NCI-H446 (cell line): ENCODE measurements around the gene CELA2A.
"Not testable (repeated sequence)": the region's sequence is repeated elsewhere in the genome, so short reads cannot be mapped to it uniquely, and the experiment has no call there.

ENCODE experiments used
- DNase-seq, 2 experiments: peaks; one replicate each; lab custom pipeline; 2025; lab: John Stamatoyannopoulos, UW

CELA2A gene

DNA sequence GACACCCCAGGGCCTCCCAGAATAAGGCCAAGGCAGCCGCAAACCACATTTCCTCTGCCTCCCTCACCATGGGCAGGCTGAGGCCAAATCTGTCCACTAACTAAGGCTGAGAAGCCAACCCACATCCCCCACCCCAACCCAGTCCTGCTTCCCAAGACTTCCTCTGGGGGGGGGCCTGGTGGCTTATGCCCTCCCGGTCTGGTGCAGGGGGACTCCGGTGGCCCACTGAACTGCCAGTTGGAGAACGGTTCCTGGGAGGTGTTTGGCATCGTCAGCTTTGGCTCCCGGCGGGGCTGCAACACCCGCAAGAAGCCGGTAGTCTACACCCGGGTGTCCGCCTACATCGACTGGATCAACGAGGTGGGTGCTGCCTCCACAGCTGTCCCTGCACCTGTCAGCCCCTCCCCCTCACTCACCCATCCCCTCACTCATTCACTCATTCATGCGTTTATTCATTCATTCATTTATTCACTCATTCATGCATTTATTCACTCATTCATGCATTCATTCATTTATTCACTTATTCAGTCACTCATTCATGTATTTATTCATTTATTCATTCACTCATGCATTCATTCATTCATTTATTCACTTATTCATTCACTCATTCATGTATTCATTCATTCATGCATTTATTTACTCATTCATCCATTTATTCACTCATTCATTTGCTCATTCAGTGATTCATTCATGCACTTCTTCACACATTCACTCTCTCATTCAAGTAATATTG is 11.0 kb upstream of the CELA2A start:
- DNase-seq: no peak

DNA sequence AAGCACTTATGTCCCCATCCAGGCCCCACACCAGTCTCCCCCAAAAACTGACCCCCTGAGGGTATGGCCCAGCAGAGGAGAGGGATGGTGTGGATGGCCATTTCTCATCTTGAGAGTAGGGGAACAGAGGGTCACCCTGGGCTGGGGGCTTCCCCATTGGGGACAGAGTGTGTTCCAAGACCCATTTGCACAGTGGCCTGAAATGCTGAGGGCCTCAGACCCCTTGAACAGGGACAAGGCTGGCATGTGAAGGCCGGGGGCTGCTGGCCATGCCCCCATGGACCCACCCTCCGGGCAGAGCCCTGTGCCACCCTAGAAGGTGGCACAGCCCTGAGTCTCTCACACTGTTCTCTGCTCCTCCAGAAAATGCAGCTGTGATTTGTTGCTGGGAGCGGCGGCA is 10.3 kb upstream of the CELA2A start:
- DNase-seq: no peak

DNA sequence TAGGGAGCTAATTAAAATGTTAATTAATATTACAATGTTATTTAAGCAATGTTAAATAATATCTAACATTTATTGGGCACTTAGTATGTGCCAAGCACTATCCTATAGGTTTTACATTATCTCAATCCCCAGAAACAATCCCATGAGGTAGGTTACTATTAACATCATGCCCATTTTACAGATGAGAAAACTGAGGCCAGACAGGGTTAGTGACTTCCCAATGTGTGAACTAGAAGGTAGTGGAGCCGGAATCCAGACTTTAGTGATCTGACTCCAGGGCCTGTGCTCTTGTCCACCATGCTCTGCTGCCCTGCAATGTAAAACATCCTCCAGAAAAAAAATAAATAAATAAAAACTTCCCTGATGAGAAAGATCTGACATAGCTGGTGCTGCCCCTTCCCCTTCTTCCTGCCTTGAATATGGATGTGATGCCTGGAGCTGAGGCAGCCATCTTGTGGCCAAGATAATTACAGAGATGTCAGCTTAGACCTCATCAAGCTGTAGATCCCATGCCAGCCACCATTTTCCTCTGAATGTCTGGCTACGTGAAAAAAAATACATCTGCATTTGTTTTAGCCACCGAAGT is 7.6 kb upstream of the CELA2A start:
- DNase-seq: no peak

DNA sequence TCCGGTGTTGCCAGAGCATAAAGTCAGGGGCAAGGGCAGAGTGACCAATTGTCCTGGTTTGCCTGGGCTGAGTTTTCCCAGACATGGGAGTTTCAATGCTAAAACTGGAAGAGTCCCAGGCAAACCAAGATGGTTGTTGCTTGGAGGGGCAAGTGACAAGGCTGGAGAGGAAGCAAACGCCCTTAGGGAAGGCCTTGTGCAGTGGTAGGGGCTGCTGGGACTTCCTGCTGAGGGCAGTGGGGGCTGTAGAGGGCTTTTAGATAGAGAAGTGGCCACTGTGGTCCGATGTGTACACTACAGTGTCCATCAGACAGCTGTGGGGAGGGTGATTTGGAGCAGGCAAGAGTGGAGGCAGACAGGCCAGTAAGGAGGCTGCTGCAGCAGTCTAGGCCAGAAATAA is 7.0 kb upstream of the CELA2A start:
- DNase-seq: no peak

DNA sequence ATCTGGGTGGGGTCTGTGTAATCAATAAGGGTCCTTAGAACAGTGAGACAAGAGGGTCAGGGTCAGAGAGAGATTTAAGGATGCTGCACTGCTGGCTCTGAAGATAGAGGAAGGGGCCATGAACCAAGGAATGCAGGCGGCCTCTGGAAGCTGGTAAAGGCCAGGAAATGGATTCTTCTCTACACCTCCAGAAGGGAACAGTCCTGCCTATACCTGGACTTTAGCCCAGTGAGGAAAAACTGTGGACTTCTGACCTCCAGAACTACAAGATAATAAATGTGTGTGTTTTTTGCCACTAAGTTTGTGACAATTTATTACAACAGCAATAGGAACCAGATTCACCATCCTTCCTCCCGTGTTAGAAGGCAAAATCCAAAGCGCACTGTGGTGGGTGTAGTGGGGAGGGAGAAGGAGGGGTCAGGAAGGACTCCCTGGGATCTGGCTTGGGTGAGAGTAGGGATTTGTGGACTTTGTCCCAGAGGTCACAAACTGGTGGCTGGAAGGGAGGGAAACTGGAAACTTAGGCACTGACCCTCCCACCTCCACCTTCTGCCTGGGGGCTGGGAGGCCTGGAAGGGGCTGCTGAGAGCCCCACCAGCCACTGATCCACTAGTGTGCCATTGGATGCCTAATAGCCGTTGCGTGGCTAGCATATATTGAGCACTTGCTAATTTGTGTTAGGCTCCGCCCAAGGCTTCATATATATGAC is 5.4 kb upstream of the CELA2A start:
- DNase-seq: no peak

DNA sequence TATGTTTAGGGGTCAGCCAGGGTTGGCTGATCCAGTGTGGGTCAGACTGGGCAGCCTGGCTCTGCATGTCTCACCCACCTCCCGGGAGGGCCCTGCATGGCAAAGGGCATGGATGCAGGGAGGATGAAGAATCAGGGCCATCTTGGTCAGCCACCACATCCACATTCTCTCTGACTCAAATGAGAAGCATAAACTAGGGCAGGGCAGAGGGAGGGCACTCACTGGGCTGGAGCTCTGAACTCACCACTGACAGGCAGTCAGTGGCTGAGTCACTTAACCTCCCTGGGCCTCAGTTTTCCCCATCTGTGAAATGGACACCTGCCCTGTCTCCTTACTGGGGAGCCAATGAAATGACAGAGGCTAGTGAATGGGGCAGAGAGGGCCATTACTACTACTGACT is 4.3 kb upstream of the CELA2A start:
- DNase-seq: no peak

DNA sequence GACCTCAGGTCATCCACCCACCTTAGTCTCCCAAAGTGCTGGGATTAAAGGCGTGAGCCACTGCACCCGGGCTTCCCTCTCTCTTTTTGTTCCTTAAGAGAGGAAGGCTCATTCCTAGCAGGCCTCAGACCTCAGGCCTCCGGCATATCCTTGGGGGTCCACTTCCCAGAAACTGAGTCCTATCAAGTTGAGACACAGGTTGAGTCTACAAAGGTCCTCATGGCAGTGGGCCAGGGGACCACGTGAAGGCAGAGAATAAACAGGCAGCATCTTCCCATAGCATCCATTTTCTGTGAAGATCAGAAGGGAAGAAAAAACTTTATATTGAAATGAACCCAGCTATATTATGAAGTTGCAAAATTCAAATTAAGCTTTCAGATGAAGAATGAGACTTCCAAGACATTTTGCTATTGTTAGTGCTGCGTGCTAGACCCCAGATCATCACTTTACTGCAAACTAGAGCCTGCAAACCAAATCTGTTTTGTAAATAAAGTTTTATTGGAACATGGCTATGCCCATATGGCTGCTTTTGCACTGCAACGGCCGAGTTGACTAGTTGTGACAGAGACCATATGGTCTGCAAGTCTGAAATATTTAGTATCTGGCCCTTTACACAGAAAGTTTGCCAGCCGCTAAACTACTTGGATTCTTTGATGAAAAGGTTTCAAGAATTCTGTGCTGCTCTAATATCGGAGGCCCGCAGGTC is 3.5 kb upstream of the CELA2A start:
- DNase-seq: peak in 1 of 2 experiments; percentile 63

DNA sequence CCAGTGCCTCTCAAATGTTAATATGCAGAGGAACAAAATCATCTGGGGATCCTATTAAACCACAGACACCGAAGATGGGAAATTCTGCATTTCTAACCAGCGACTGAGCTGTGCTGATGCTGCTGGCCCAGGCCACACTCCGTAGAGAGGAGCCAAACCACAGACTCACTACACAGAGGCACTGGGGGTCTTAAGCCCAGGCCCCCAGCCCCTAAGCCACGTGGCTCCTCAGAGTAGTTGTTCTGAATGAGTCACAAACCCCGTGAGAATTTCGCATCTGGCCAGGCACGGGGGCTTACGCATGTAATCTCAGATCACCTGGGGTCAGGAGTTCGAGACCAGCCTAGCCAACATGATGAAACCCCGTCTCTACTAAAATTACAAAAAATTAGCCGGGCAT is 2.8 kb upstream of the CELA2A start:
- no peak for DNase-seq

DNA sequence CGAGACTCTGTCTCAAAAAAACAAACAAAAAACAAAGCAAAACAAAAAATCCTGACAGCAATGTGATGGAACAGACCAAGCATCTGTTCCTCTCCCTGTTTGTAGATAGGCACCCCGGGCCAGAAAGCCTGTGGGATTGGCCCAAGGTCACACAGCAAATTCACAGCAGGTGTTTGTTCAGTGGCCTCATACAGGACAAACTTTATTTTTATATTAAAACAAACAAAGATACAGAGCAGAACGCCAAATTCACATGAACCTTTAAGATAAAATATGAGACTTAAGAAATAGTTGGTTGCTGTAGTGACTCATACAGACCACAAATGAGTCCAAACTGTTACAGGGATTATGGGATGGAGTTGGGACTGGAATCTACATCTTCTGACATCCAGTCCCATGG is 2.3 kb upstream of the CELA2A start:
- DNase-seq: no peak

DNA sequence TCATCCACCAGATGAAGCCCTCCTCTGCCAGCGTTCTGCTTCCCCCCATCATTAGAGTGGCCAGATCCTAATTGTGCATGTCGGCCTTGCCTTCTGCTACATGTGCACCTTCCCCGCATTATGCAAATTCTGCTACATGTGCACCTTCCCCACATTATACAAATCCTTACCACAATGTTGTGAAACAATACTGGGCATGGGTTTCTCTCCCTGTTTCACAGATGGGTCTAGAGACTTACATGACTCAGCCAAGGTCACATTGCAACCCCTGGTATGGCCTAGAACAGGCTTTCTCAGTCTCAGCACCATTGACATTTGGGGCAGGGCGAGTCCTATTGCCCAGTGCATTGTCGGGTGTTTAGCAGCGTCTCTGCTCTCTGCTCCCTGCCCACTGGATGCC is 1.0 kb upstream of the CELA2A start:
- DNase-seq: no peak

DNA sequence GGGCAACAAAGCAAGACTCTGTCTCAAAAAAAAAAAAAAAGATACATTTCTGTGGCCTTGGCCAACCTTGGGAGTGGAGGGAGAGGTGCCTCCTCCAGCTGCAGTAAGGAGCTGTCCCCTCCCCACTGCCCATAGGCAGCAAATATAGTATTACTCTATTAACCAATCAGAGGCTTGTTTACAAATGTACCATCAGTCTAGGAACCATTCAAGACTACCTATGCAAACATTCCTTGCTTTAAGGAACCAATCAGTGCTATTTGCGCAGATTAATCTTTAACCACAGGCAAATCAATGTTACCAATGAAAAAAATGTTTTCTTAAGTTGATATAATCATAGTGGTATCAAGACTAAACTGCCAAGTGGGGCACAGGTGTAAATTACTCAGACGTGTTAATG is 1.1 kb downstream of the CELA2A start:
- DNase-seq: no peak

DNA sequence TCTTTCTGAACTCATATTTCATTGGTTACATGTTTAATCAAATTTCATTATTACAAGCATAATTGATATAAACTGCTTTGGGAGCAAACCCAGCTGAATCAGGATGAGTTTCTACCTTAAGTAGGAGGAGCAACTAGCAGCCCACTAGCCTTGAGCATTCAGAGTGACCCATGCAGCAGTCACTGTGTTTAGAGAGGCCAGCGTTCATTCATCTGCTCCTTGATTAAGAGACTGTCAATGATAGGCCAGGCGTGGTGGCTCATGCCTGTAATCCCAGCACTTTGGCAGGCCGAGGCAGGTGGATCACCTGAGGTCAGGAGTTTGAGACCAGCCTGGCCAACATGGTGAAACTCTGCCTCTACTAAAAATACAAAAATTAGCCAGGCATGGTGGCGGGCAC is 1.9 kb downstream of the CELA2A start:
- DNase-seq: not testable (repeated sequence)

DNA sequence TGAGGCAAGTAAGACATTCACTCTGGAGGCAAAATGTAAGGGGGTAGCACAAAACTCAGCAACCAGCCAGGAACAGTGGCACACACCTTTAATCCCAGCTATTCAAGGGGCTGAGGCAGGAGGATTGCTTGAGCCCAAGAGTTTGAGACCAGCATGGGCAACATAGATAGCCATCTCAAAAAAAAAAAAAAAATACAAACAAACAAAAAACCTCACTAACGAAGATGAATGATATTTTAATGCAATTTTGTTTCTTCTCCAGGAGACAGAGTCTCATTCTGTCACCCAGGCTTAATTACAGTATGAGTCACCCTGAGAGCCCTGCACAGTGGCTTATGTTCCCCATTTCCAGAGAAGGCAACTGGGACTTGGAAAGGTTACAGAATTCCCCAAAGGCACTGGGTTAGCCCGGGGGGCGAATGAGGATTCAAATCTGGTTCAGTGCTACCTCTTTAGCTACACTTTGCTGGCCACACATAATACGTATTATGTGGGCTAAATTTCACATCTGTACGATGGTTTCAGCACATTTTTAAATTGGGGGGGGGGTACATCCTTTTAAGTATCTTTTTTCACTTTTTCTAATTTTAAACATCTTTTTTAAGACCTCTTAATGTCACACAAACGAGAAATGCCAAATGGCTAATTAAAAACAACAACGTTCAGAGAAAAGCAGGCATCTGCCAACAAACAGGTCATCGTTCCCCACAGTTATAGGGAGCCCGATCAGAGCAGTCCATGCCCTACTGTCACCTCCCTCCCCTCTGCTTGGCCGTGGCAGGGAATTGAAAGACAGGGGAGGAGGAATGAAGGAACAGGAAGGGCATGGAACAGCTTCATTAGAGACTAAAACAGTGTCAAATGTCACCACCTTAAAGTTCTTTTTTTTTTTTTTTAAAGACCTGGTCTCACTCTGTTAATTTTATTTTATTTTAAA is 3.5 kb downstream of the CELA2A start:
- DNase-seq: peak in 1 of 2 experiments; percentile 69

DNA sequence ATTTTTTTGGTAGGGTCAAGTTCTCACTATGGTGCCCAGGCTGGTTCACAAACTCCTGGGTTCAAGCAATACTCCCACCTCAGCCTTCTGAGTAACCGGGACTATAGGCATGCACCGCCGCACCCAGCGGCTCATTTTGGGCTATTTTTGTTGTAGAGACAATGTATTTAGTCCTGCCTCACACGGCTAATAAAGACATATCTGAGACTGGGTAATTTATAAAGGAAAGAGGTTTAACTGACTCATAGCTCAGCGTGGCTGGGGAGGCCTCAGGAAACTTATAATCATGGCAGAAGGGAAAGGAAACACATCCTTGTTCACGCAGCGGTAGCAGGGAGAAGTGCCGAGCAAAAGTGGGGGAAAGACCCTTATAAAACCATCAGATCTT is 4.2 kb downstream of the CELA2A start:
- DNase-seq: no peak

DNA sequence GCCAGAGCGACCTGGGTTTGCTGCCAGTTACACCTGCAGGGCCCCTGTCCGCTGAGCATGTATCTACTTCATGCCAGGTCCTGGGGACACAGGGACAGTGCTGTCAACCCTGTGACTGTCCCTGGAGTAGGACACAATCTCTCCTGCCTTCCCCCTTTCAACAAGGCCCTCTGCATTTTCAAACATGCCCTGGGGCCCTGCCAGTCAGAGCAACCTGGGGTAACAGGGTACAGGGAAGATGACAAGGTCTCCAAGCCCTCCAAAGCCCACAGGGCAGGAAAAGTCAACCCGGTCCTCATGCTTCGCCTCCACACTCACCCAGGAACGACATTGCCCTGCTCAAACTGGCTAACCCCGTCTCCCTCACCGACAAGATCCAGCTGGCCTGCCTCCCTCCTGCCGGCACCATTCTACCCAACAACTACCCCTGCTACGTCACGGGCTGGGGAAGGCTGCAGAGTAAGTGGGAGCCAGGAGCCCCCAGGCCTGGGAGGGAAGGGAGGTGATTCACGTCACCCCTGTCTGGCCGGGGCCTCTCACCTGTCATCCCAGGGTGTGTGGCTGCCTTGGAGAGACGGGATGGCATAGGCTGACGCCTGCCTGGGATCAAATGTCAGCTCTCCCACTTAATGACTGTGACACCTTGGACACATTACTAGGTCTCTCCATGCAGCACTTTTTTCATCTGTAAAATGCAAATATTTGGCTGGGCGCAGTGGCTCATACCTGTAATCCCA is 6.7 kb downstream of the CELA2A start:
- DNase-seq: not testable (repeated sequence)

DNA sequence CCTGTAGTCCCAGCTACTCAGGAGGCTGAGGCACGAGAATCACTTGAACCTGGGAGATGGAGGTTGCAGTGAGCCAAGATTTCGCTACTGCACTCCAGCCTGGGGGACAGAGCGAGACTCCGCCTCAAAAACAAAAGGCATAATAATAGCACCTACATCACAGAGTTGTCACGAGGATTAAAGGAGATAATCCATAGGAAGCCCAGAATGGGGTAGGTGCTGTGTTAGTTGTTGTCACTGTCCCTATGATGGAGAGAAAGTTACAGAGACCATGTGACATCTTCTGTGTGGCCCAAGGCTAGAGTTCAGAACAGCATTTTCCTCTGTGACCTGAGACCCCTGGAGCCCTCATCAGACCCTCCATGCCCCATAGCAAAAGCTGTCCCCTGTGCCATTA is 7.4 kb downstream of the CELA2A start:
- not testable (repeated sequence) for DNase-seq

DNA sequence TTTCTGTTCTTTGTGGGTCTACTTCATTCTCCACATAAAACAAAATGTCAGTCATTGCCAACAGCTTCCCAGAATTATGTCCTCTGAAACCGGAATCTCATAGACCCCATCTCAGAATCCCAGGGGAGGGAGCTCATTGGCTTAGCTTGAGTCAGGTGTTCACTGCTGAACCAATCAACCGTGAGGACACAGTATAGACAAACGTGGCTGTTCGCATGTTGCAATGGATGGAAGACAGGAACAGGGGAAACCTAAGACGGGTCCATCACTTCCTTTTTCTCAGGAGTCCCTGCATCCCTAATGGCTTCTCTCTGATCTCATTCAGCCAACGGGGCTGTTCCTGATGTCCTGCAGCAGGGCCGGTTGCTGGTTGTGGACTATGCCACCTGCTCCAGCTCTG is 9.1 kb downstream of the CELA2A start:
- no peak for DNase-seq

DNA sequence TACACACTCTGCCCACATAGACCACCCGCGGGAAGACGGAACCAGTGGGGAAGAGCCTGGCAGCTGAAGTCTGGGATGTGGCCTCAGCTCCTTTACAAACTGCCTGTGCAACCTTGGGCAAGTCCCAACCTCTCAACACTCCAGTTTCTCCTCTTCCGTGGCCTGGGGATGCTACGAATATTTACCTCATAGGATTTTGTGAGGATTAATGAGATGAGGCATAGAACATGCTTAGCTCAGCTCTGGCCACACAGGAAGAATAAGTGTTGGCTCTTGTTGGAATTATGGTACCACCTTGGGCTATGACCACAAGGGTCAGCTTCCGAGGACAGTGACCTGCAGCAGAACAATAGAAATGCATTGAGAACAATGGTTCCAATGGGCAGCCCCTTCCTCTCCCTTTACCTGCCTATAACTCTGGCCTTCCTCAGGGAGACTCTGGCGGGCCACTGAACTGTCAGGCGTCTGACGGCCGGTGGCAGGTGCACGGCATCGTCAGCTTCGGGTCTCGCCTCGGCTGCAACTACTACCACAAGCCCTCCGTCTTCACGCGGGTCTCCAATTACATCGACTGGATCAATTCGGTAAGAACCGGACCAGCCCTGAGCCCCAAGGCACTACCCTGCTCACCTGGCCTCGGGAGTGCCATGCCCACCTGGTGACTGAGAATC is 10.6 kb downstream of the CELA2A start:
- DNase-seq: not testable (repeated sequence)

DNA sequence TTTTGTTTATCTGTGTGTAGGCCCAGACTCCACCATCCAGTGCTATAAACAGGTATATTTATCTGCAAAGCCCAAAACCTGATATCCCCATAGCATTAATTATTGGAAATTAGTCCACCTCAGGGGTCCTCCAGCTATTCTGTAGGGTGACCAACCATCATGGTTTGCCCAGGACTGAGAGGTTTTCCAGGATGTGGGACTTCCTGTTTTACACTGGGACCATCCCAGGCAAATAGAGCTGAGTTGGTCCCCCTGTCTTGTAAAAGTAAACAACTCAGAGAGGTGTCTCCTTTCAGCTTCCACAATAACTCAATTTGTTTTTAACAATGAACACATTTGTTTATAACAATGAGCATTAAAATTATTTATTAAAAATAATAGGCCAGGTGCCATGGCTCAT is 11.6 kb downstream of the CELA2A start:
- no peak for DNase-seq

DNA sequence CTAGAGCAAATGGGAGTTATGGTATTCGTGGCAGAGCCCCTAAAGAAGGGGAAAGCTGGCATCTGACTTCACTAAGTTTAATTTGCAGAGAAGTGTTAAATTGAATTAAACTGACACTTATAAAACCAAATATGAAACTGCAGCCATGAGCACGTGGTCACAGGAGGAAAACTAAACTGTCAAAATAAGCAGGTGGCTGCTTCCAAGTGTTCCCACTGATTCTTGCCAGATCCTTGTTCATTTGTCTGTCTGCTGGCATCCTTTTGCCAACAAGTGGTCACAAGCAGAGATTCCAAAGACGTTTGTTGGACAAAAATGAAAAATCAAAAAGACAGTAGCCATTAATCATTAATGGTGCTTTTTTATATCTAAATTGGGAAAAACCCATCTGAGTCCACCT is 12.8 kb downstream of the CELA2A start:
- DNase-seq: peak in 1 of 2 experiments; percentile 69
